ENCODE results near the gene LAIR2.

- TF ChIP-seq SMAD3 (CRISPR knock-in tag; IDR thresholded peaks at IDR 0.05) (no peak), CCAR2 (optimal IDR thresholded peaks at IDR 0.05; ENCODE audit: low read depth, low read length) (no peak), RBAK (CRISPR knock-in tag; IDR thresholded peaks at IDR 0.05) (no peak), TFDP2 (CRISPR knock-in tag; IDR thresholded peaks at IDR 0.05) (no peak)
Measured at GRCh38 chr19:54462047-54462654, 40.5 kb upstream of the LAIR2 start.
